Stimulated activated effector memory CD8-positive, alpha-beta T cell treated with anti-CD3 and anti-CD28 coated beads, Interleukin-12 subunit alpha, Interleukin-12 subunit beta, amount 100 ng/mL, for 72 hours (primary cell): Measurements from ENCODE around the gene GRAMD2A.
"Not testable (repeated sequence)": the region's sequence is repeated elsewhere in the genome, so short reads cannot be mapped to it uniquely, and the experiment has no call there.

Experiments used
- ATAC-seq: fragments of 150-1000 bp; cut with Tn5 transposase; 2 replicates; pipeline ENCODE4 v1.10.0; 2021
- DNase-seq, 2 donors: peaks; one replicate each; pipeline ENCODE4 v3.0.0; 2021 to 2022; ENCODE audit warnings: low spot score in 2 of 2
- H3K27ac Mint-ChIP-seq: one replicate; pipeline ENCODE4 v1.8.0; 2022; ENCODE audit warnings: mild to moderate bottlenecking, mixed read lengths
- H3K36me3 Mint-ChIP-seq: one replicate; pipeline ENCODE4 v1.8.0; 2022; ENCODE audit warnings: mild to moderate bottlenecking, mixed read lengths
- H3K4me1 Mint-ChIP-seq: one replicate; pipeline ENCODE4 v1.8.0; 2022; ENCODE audit warnings: mixed read lengths
- H3K4me3 Mint-ChIP-seq: one replicate; pipeline ENCODE4 v1.8.0; 2022; ENCODE audit warnings: mild to moderate bottlenecking, mixed read lengths
- H3K9me3 Mint-ChIP-seq: one replicate; pipeline ENCODE4 v1.8.0; 2022; ENCODE audit warnings: mixed read lengths

The GRAMD2A gene

GRCh38 chr15:72182244-72182643 lies 15.3 kb downstream of the GRAMD2A start:
- Mint-ChIP-seq H3K27ac (no peak overlapping the region), H3K36me3 (no peaks in the 10 kb centered on the region), H3K4me3 (no peak overlapping the region), H3K4me1 (no peaks in the 10 kb centered on the region), H3K9me3 (no peaks in the 10 kb centered on the region)
- DNase-seq (no peak), ATAC-seq (no peak)

- DNase-seq, result no peak
- Mint-ChIP-seq H3K36me3 (no peaks in the 10 kb centered on the region), H3K4me3 (no peak overlapping the region), H3K27ac (no peak overlapping the region), H3K4me1 (no peaks in the 10 kb centered on the region), H3K9me3 (no peaks in the 10 kb centered on the region)
- ATAC-seq, result no peak
Measured at GRCh38 chr15:72180761-72181324, 16.7 kb downstream of the GRAMD2A start.

GRCh38 chr15:72179950-72180581 lies 17.5 kb downstream of the GRAMD2A start:
- Mint-ChIP-seq H3K9me3 (no peaks in the 10 kb centered on the region), H3K36me3 (no peaks in the 10 kb centered on the region), H3K4me1 (peaks cover 5% of the 10 kb centered on the region), H3K27ac (no peak overlapping the region), H3K4me3 (no peak overlapping the region)
- peak; percentile 11 for ATAC-seq
- DNase-seq, result no peak

GRCh38 chr15:72178976-72179585 lies 18.5 kb downstream of the GRAMD2A start:
- peaks cover 7% of the 10 kb centered on the region for H3K4me1 Mint-ChIP-seq
- no peak overlapping the region for H3K27ac Mint-ChIP-seq
- H3K9me3 Mint-ChIP-seq, result no peaks in the 10 kb centered on the region
- no peak overlapping the region for H3K4me3 Mint-ChIP-seq
- no peaks in the 10 kb centered on the region for H3K36me3 Mint-ChIP-seq
- DNase-seq (no peak), ATAC-seq (no peak)

- no peak for DNase-seq
- no peak for ATAC-seq
- Mint-ChIP-seq H3K4me3 (no peak overlapping the region), H3K9me3 (no peaks in the 10 kb centered on the region), H3K36me3 (no peaks in the 10 kb centered on the region), H3K27ac (no peak overlapping the region), H3K4me1 (peaks cover 7% of the 10 kb centered on the region)
Measured at GRCh38 chr15:72176743-72177142, 20.8 kb downstream of the GRAMD2A start.

GRCh38 chr15:72176159-72176558 lies 21.4 kb downstream of the GRAMD2A start:
- no peak overlapping the region for H3K27ac Mint-ChIP-seq
- DNase-seq (no peak), ATAC-seq (peak; percentile 20)
- H3K4me3 Mint-ChIP-seq, result no peak overlapping the region
- peaks cover 7% of the 10 kb centered on the region for H3K4me1 Mint-ChIP-seq
- no peaks in the 10 kb centered on the region for H3K9me3 Mint-ChIP-seq
- H3K36me3 Mint-ChIP-seq, result no peaks in the 10 kb centered on the region

- ATAC-seq (no peak), DNase-seq (no peak)
- Mint-ChIP-seq H3K36me3 (no peaks in the 10 kb centered on the region), H3K27ac (peak overlapping the region; percentile 32), H3K4me3 (no peak overlapping the region), H3K9me3 (no peaks in the 10 kb centered on the region), H3K4me1 (peaks cover 7% of the 10 kb centered on the region)
Measured at GRCh38 chr15:72175186-72176044, 22.2 kb downstream of the GRAMD2A start.

GRCh38 chr15:72174551-72175165 lies 22.9 kb downstream of the GRAMD2A start:
- Mint-ChIP-seq H3K36me3 (no peaks in the 10 kb centered on the region), H3K9me3 (no peaks in the 10 kb centered on the region), H3K4me3 (no peak overlapping the region), H3K27ac (no peak overlapping the region), H3K4me1 (peaks cover 7% of the 10 kb centered on the region)
- ATAC-seq (peak; percentile 22), DNase-seq (no peak)

GRCh38 chr15:72173864-72174550 lies 23.6 kb downstream of the GRAMD2A start:
- H3K9me3 Mint-ChIP-seq, result no peaks in the 10 kb centered on the region
- H3K36me3 Mint-ChIP-seq, result no peaks in the 10 kb centered on the region
- H3K4me1 Mint-ChIP-seq, result peaks cover 7% of the 10 kb centered on the region
- no peak overlapping the region for H3K4me3 Mint-ChIP-seq
- ATAC-seq (no peak), DNase-seq (no peak)
- H3K27ac Mint-ChIP-seq, result no peak overlapping the region

GRCh38 chr15:72173401-72173800 lies 24.2 kb downstream of the GRAMD2A start:
- DNase-seq, result no peak
- Mint-ChIP-seq H3K4me3 (no peak overlapping the region), H3K27ac (no peak overlapping the region), H3K4me1 (peaks cover 7% of the 10 kb centered on the region), H3K9me3 (no peaks in the 10 kb centered on the region), H3K36me3 (no peaks in the 10 kb centered on the region)
- ATAC-seq, result no peak

- H3K4me3 Mint-ChIP-seq, result no peak overlapping the region
- H3K4me1 Mint-ChIP-seq, result peaks cover 12% of the 10 kb centered on the region
- H3K9me3 Mint-ChIP-seq, result no peaks in the 10 kb centered on the region
- DNase-seq (no peak), ATAC-seq (no peak)
- no peaks in the 10 kb centered on the region for H3K36me3 Mint-ChIP-seq
- no peak overlapping the region for H3K27ac Mint-ChIP-seq
Measured at GRCh38 chr15:72172796-72173195, 24.8 kb downstream of the GRAMD2A start.

GRCh38 chr15:72171978-72172377 lies 25.6 kb downstream of the GRAMD2A start:
- H3K36me3 Mint-ChIP-seq, ATAC-seq, H3K4me3 Mint-ChIP-seq, H3K27ac Mint-ChIP-seq, DNase-seq, H3K9me3 Mint-ChIP-seq: not testable (repeated sequence)
- H3K4me1 Mint-ChIP-seq, result peaks cover 13% of the 10 kb centered on the region

GRCh38 chr15:72170691-72171090 lies 26.9 kb downstream of the GRAMD2A start:
- no peaks in the 10 kb centered on the region for H3K36me3 Mint-ChIP-seq
- H3K27ac Mint-ChIP-seq, result no peak overlapping the region
- ATAC-seq, result no peak
- H3K4me1 Mint-ChIP-seq, result peaks cover 13% of the 10 kb centered on the region
- no peak overlapping the region for H3K4me3 Mint-ChIP-seq
- DNase-seq, result no peak
- H3K9me3 Mint-ChIP-seq, result no peaks in the 10 kb centered on the region

- ATAC-seq (no peak), DNase-seq (no peak)
- Mint-ChIP-seq H3K27ac (no peak overlapping the region), H3K9me3 (no peaks in the 10 kb centered on the region), H3K36me3 (no peaks in the 10 kb centered on the region), H3K4me3 (no peak overlapping the region), H3K4me1 (peaks cover 8% of the 10 kb centered on the region)
Measured at GRCh38 chr15:72169921-72170611, 27.5 kb downstream of the GRAMD2A start.
